ENCODE data around the gene SPRY1. TPM values are rescaled to one million over a fixed set of nuclear protein-coding genes. Genes with fewer than 3 reads are reported as not detected.
A peak's percentile ranks its signal among the peaks of the same experiment; 100 is the strongest.

SPRY1 gene
- total RNA-seq, 2 donors from 2014 or later: 50.0 to 118 TPM

GRCh38 chr4:123419885-123420755 lies 23.5 kb downstream of the SPRY1 start:
- Histone ChIP-seq H3K36me3 (no peaks in the 10 kb centered on the region), H3K4me1 (peaks cover 0 to 14% of the 10 kb centered on the region in 2 donors), H3K4me3 (no peak overlapping the region), H3K27me3 (no peaks in the 10 kb centered on the region), H3K9me3 (no peaks in the 10 kb centered on the region), H3K27ac (no peak overlapping the region)
- TF ChIP-seq CTCF (IDR thresholded peaks at IDR 0.05): no peak
- no peak for DNase-seq (ENCODE audit: low spot score)

GRCh38 chr4:123421227-123421936 lies 24.8 kb downstream of the SPRY1 start:
- Histone ChIP-seq H3K9me3 (no peaks in the 10 kb centered on the region), H3K27me3 (no peaks in the 10 kb centered on the region), H3K36me3 (no peaks in the 10 kb centered on the region), H3K4me3 (peak overlapping the region in 1 of 2 donors; percentile 24), H3K27ac (no peak overlapping the region), H3K4me1 (peaks cover 0 to 14% of the 10 kb centered on the region in 2 donors)
- no peak for DNase-seq (ENCODE audit: low spot score)
- no peak for TF ChIP-seq CTCF (IDR thresholded peaks at IDR 0.05)

GRCh38 chr4:123421937-123422781 lies 25.6 kb downstream of the SPRY1 start:
- Histone ChIP-seq H3K4me1 (peaks cover 0 to 14% of the 10 kb centered on the region in 2 donors), H3K27me3 (no peaks in the 10 kb centered on the region), H3K4me3 (peak overlapping the region; percentile 12 to 24), H3K36me3 (no peaks in the 10 kb centered on the region), H3K27ac (peak overlapping the region in 1 of 2 donors; percentile 37), H3K9me3 (no peaks in the 10 kb centered on the region)
- TF ChIP-seq CTCF (IDR thresholded peaks at IDR 0.05): no peak
- DNase-seq (ENCODE audit: low spot score): no peak

- Histone ChIP-seq H3K4me1 (peaks cover 0 to 3% of the 10 kb centered on the region in 2 donors), H3K4me3 (no peak overlapping the region), H3K27me3 (no peaks in the 10 kb centered on the region), H3K9me3 (no peaks in the 10 kb centered on the region), H3K27ac (no peak overlapping the region), H3K36me3 (no peaks in the 10 kb centered on the region)
- no peak for TF ChIP-seq CTCF (IDR thresholded peaks at IDR 0.05)
- DNase-seq (ENCODE audit: low spot score): no peak
These were observed 27.2 kb downstream of the SPRY1 start for GRCh38 chr4:123423819-123424218.

- no peaks in the 10 kb centered on the region for H3K9me3 ChIP-seq
- no peak for TF ChIP-seq CTCF (IDR thresholded peaks at IDR 0.05)
- H3K4me3 ChIP-seq: no peak overlapping the region
- DNase-seq (ENCODE audit: low spot score): no peak
- H3K27ac ChIP-seq: no peak overlapping the region
- H3K36me3 ChIP-seq: no peaks in the 10 kb centered on the region
- no peaks in the 10 kb centered on the region for H3K4me1 ChIP-seq
- no peaks in the 10 kb centered on the region for H3K27me3 ChIP-seq
These were observed 31.4 kb downstream of the SPRY1 start for GRCh38 chr4:123427951-123428350.

Data from right atrium auricular region (tissue), 2 donors.